ENCODE data around the gene APBA2. TPM values are rescaled to one million over a fixed set of nuclear protein-coding genes. Genes with fewer than 3 reads are reported as not detected.

Gene APBA2
- total and polyA plus RNA-seq, 2 of the 13 experiments (the other 11 are each of a cell fraction or from before 2014, with no cell fraction given) = 0.62 to 2.3 TPM

DNA sequence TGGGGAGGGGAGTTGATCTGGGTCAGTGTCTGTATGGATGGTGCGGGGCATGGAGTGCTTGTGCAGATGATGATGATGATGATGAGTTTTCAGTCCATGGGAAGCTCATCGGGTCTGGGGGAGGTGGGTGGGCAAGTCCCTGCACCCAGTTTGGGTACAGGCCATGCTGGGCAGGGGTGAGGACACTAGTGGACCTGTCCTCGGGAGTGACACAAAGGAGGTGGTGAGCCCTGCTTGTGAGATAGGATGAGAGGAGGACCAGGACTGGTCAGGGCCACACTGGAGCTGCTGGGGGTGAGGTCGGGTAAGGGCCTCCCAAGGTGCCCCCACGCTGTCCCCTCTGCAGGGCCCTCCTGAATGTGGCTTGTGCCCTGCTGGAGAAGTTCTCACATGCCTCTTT lies 177.9 kb downstream of the APBA2 start:
- intact Hi-C loops (cut with micrococcal nuclease; ENCODE audit: unreplicated experiment) = no loop called here

DNA sequence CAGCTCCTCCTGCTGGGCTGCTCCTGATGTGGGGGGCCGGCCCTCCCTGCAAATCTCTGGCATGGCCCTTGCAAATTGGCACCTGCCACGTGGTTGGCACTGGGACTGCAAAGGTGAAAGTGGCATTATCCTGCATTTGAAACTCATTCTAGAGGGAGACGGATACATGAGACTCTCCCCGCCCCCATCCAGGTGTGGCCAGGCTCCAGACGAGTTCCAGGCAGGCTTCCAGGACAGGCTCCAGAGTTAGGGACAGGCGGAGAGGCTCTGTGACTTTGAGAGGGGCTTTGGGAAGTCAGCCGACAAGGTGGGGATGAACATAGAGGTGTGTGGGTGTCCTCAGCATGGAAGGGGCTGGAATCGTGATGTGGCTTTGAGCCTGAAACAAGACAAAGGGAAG lies 178.5 kb downstream of the APBA2 start:
- POLR2A ChIA-PET = no interaction called here
- FAIRE-seq (no peak), DNase-seq (ENCODE audit: low spot score) (no peak), ATAC-seq (no peak)
- CTCF ChIA-PET (ENCODE audit: low intra/inter-chr PET ratio, low total read pairs) = no interaction called here
- intact Hi-C loops (cut with micrococcal nuclease; ENCODE audit: unreplicated experiment) (no loop called here), in situ Hi-C loops (cut with HindIII; ENCODE audit: extremely low pct_ligation_motif_present, low pct_unique_long_range_greater_than_20kb) (no loop called here)
- Histone ChIP-seq H2AFZ (ENCODE audit: low read length) (no peak overlapping the region), H3K9ac (ENCODE audit: insufficient read depth, low read depth, low read length) (no peak overlapping the region), H4K20me1 (ENCODE audit: insufficient read depth, low read length) (no peaks in the 10 kb centered on the region), H3K4me3 (replicated peaks in 1 of 3; ENCODE audit: insufficient read depth in 1 of 3, low read depth in 2 of 3, low read length in 3 of 3) (no peak overlapping the region), H3K4me1 (ENCODE audit: insufficient read depth, low read length) (no peaks in the 10 kb centered on the region), H3K27me3 (ENCODE audit: control insufficient read depth in 1 of 2, insufficient read depth in 2 of 2, low read length in 2 of 2) (no peaks in the 10 kb centered on the region), H3K79me2 (ENCODE audit: insufficient read depth, low read length) (no peaks in the 10 kb centered on the region), H3K9me3 (ENCODE audit: low read length) (no peaks in the 10 kb centered on the region), H3K36me3 (replicated peaks in 1 of 2; ENCODE audit: control insufficient read depth in 1 of 2, insufficient read depth in 2 of 2, low read length in 2 of 2) (no peaks in the 10 kb centered on the region), H3K27ac (ENCODE audit: extremely low read length, insufficient read depth, low read length) (no peak overlapping the region), H3K4me2 (ENCODE audit: low read depth, low read length) (no peak overlapping the region)
- WGBS (ENCODE audit: low lambda C conversion rate) = 42% methylated on average over 8 of the region's 8 CpGs
- BruUV-seq (replicated peaks) = no TSS peak
- TF ChIP-seq JARID2 (CRISPR knock-in tag; IDR thresholded peaks at IDR 0.05; ENCODE audit: insufficient replicate concordance) = no peak
- TF ChIP-seq, protein P1, sequence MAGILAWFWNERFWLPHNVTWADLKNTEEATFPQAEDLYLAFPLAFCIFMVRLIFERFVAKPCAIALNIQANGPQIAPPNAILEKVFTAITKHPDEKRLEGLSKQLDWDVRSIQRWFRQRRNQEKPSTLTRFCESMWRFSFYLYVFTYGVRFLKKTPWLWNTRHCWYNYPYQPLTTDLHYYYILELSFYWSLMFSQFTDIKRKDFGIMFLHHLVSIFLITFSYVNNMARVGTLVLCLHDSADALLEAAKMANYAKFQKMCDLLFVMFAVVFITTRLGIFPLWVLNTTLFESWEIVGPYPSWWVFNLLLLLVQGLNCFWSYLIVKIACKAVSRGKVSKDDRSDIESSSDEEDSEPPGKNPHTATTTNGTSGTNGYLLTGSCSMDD (CRISPR knock-in tag; IDR thresholded peaks at IDR 0.05) = no peak
- TF ChIP-seq, protein P2, sequence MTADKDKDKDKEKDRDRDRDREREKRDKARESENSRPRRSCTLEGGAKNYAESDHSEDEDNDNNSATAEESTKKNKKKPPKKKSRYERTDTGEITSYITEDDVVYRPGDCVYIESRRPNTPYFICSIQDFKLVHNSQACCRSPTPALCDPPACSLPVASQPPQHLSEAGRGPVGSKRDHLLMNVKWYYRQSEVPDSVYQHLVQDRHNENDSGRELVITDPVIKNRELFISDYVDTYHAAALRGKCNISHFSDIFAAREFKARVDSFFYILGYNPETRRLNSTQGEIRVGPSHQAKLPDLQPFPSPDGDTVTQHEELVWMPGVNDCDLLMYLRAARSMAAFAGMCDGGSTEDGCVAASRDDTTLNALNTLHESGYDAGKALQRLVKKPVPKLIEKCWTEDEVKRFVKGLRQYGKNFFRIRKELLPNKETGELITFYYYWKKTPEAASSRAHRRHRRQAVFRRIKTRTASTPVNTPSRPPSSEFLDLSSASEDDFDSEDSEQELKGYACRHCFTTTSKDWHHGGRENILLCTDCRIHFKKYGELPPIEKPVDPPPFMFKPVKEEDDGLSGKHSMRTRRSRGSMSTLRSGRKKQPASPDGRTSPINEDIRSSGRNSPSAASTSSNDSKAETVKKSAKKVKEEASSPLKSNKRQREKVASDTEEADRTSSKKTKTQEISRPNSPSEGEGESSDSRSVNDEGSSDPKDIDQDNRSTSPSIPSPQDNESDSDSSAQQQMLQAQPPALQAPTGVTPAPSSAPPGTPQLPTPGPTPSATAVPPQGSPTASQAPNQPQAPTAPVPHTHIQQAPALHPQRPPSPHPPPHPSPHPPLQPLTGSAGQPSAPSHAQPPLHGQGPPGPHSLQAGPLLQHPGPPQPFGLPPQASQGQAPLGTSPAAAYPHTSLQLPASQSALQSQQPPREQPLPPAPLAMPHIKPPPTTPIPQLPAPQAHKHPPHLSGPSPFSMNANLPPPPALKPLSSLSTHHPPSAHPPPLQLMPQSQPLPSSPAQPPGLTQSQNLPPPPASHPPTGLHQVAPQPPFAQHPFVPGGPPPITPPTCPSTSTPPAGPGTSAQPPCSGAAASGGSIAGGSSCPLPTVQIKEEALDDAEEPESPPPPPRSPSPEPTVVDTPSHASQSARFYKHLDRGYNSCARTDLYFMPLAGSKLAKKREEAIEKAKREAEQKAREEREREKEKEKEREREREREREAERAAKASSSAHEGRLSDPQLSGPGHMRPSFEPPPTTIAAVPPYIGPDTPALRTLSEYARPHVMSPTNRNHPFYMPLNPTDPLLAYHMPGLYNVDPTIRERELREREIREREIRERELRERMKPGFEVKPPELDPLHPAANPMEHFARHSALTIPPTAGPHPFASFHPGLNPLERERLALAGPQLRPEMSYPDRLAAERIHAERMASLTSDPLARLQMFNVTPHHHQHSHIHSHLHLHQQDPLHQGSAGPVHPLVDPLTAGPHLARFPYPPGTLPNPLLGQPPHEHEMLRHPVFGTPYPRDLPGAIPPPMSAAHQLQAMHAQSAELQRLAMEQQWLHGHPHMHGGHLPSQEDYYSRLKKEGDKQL (CRISPR knock-in tag; IDR thresholded peaks at IDR 0.05; ENCODE audit: low read depth) = no peak
- no peak for TF ChIP-seq ZNF367 (CRISPR knock-in tag; IDR thresholded peaks at IDR 0.05; ENCODE audit: borderline replicate concordance)
- no peak for TF ChIP-seq BRD4 (CRISPR knock-in tag; IDR thresholded peaks at IDR 0.05)
- TF ChIP-seq, protein P3, sequence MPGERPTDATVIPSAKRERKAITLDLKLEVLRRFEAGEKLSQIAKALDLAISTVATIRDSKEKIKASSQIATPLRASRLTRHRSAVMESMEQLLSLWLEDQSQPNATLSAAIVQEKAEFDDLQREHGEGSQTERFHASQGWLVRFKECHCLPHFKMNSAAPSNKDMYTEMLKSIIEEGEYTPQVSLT (CRISPR knock-in tag; IDR thresholded peaks at IDR 0.05; ENCODE audit: borderline replicate concordance, low read depth) = no peak
- TF ChIP-seq SRSF4 (IDR thresholded peaks at IDR 0.05; ENCODE audit: low read depth, low read length, poor library complexity, severe bottlenecking) = no peak
- TF ChIP-seq ZNF3 (CRISPR knock-in tag; IDR thresholded peaks at IDR 0.05) = no peak

More for the DNA sequence above, 177.9 kb downstream of the APBA2 start:
- FAIRE-seq (no peak), DNase-seq (ENCODE audit: low spot score) (no peak), ATAC-seq (no peak)
- H3K9ac ChIP-seq (ENCODE audit: insufficient read depth, low read depth, low read length) = no peak overlapping the region
- H4K20me1 ChIP-seq (ENCODE audit: insufficient read depth, low read length) = no peaks in the 10 kb centered on the region
- no peaks in the 10 kb centered on the region for H3K4me1 ChIP-seq (ENCODE audit: insufficient read depth, low read length)
- in situ Hi-C loops (cut with HindIII; ENCODE audit: extremely low pct_ligation_motif_present, low pct_unique_long_range_greater_than_20kb) = no loop called here
- H2AFZ ChIP-seq (ENCODE audit: low read length) = no peak overlapping the region
- no peaks in the 10 kb centered on the region for H3K27me3 ChIP-seq (ENCODE audit: control insufficient read depth in 1 of 2, insufficient read depth in 2 of 2, low read length in 2 of 2)
- H3K4me3 ChIP-seq (replicated peaks in 1 of 3; ENCODE audit: insufficient read depth in 1 of 3, low read depth in 2 of 3, low read length in 3 of 3) = no peak overlapping the region
- H3K9me3 ChIP-seq (ENCODE audit: low read length) = no peaks in the 10 kb centered on the region
- H3K79me2 ChIP-seq (ENCODE audit: insufficient read depth, low read length) = no peaks in the 10 kb centered on the region
- ChIA-PET POLR2A (no interaction called here), CTCF (ENCODE audit: low intra/inter-chr PET ratio, low total read pairs) (no interaction called here)
- TF ChIP-seq ZNF777 (CRISPR knock-in tag; IDR thresholded peaks at IDR 0.05) (no peak), ZNF264 (CRISPR knock-in tag; IDR thresholded peaks at IDR 0.05) (no peak), REL (CRISPR knock-in tag; conservative IDR thresholded peaks at IDR 0.05) (no peak), POGZ (CRISPR knock-in tag; IDR thresholded peaks at IDR 0.05) (no peak)
- TF ChIP-seq, protein P4, sequence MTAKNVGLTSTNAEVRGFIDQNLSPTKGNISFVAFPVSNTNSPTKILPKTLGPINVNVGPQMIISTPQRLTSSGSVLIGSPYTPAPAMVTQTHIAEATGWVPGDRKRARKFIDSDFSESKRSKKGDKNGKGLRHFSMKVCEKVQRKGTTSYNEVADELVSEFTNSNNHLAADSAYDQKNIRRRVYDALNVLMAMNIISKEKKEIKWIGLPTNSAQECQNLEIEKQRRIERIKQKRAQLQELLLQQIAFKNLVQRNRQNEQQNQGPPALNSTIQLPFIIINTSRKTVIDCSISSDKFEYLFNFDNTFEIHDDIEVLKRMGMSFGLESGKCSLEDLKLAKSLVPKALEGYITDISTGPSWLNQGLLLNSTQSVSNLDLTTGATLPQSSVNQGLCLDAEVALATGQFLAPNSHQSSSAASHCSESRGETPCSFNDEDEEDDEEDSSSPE (CRISPR knock-in tag; IDR thresholded peaks at IDR 0.05) = no peak
- H3K4me2 ChIP-seq (ENCODE audit: low read depth, low read length) = no peak overlapping the region
- WGBS (ENCODE audit: low lambda C conversion rate) = 77% methylated on average over 3 of the region's 5 CpGs
- no peak overlapping the region for H3K27ac ChIP-seq (ENCODE audit: extremely low read length, insufficient read depth, low read length)
- H3K36me3 ChIP-seq (replicated peaks in 1 of 2; ENCODE audit: control insufficient read depth in 1 of 2, insufficient read depth in 2 of 2, low read length in 2 of 2) = no peaks in the 10 kb centered on the region
- no TSS peak for BruUV-seq (replicated peaks)

All from HepG2 (cell line).